Endothelial cell of umbilical vein (primary cell): ENCODE measurements around the gene SNX30. TPM values are rescaled to one million over a fixed set of nuclear protein-coding genes. Genes with fewer than 3 reads are reported as not detected.

Source experiments
- BruUV-seq: library from RNA; stranded (reverse); fragments of 400-500 nt; replicated peaks from 2 replicates; lab custom pipeline; 2021; lab: Mats Ljungman, UMichigan
- CTCF ChIA-PET: fragments of 300-600, 350-600 bp; sonication (Branson Sonifier 250); formaldehyde crosslinking; loops from one replicate; lab custom pipeline; 2021; ENCODE audit warnings: antibody characterized with exemption, inconsistent platforms; lab: Charles Lee
- POLR2A ChIA-PET: fragments of 300-600, 350-600 bp; sonication (Branson Sonifier 250); formaldehyde crosslinking; loops from one replicate; lab custom pipeline; 2021; ENCODE audit warnings: antibody characterized with exemption, inconsistent platforms; lab: Charles Lee
- DNase-seq: peaks from one replicate; pipeline ENCODE4 v3.0.0-alpha.2; 2011; ENCODE audit warnings: low read depth, low spot score
- FAIRE-seq: peaks from 2 replicates; lab custom pipeline; 2011; peaks lifted over from hg19 to GRCh38; lab: Jason Lieb, UNC
- H2AFZ ChIP-seq: 2 replicates; pipeline ENCODE4 v1.6.0; 2012; ENCODE audit warnings: low read depth, low read length, control low read depth, inconsistent platforms
- H3K27ac ChIP-seq: 2 replicates; pipeline ENCODE4 v1.5.1; 2011; ENCODE audit warnings: low read depth, mild to moderate bottlenecking, control low read depth, low read length, moderate library complexity; ENCODE audit not compliant: insufficient read depth
- H3K27me3 ChIP-seq, 2 experiments: 2 replicates each; pipeline versions ENCODE4 v1.6.0 to v1.6.1; 2011; ENCODE audit warnings: low read length in 2 of 2, mixed read lengths in 1 of 2; ENCODE audit not compliant: control insufficient read depth in 2 of 2, insufficient read depth in 2 of 2
- H3K36me3 ChIP-seq, 2 experiments: 2 replicates in 1 of 2; 3 replicates in 1 of 2; pipeline ENCODE4 v1.5.1; 2011; ENCODE audit warnings: low read length in 2 of 2, mild to moderate bottlenecking in 1 of 2, moderate library complexity in 1 of 2; ENCODE audit not compliant: control insufficient read depth in 2 of 2, insufficient read depth in 2 of 2; ENCODE audit errors: extremely low read depth in 1 of 2
- H3K4me1 ChIP-seq: 3 replicates; pipeline ENCODE4 v1.5.1; 2011; ENCODE audit warnings: mild to moderate bottlenecking, low read length; ENCODE audit not compliant: control insufficient read depth, insufficient read depth; ENCODE audit errors: extremely low read depth
- H3K4me2 ChIP-seq: 2 replicates; pipeline ENCODE4 v1.6.1; 2011; ENCODE audit warnings: low read length, control low read depth, mixed read lengths; ENCODE audit not compliant: insufficient read depth
- H3K4me3 ChIP-seq, 3 experiments: fragments of 200-600 bp in 1 of 3; sonication (generic), shearing (Covaris generic) in 1 of 3; replicated peaks in 1 of 3; 2 replicates each; pipeline ENCODE4 v1.5.1; 2011 to 2016; ENCODE audit warnings: control low read depth in 3 of 3, low read length in 3 of 3, mild to moderate bottlenecking in 2 of 3, inconsistent platforms in 1 of 3, low read depth in 1 of 3, moderate library complexity in 1 of 3; ENCODE audit not compliant: insufficient read depth in 1 of 3
- H3K79me2 ChIP-seq: 2 replicates; pipeline ENCODE4 v1.6.0; 2012; ENCODE audit warnings: low read length, inconsistent platforms; ENCODE audit not compliant: control insufficient read depth, insufficient read depth
- H3K9ac ChIP-seq: replicated peaks from 2 replicates; pipeline ENCODE3; 2011; ENCODE audit warnings: low read length, control low read depth; ENCODE audit not compliant: insufficient read depth; ENCODE audit errors: extremely low read depth
- H3K9me1 ChIP-seq: replicated peaks from 3 replicates; pipeline ENCODE4 v1.6.0; 2011; ENCODE audit warnings: mild to moderate bottlenecking, low read length; ENCODE audit not compliant: control insufficient read depth, insufficient read depth; ENCODE audit errors: extremely low read depth
- H3K9me3 ChIP-seq: replicated peaks from 2 replicates; pipeline ENCODE4 v1.5.1; 2012; ENCODE audit warnings: low read length, inconsistent platforms; ENCODE audit not compliant: control insufficient read depth, insufficient read depth
- H4K20me1 ChIP-seq: replicated peaks from 2 replicates; pipeline ENCODE3; 2011; ENCODE audit warnings: mild to moderate bottlenecking, low read length; ENCODE audit not compliant: control insufficient read depth, insufficient read depth; ENCODE audit errors: extremely low read depth
- EZH2 ChIP-seq: IDR thresholded peaks from 2 replicates; pipeline ENCODE4 v1.6.1; 2012; ENCODE audit warnings: borderline replicate concordance, low read depth, mild to moderate bottlenecking, moderate library complexity, low read length, inconsistent platforms; ENCODE audit not compliant: severe bottlenecking
- FOS ChIP-seq: IDR thresholded peaks from 2 replicates; pipeline ENCODE4 v1.6.1; 2011; ENCODE audit warnings: mild to moderate bottlenecking, low read length, moderate library complexity, borderline replicate concordance; ENCODE audit not compliant: insufficient read depth
- GATA2 ChIP-seq: IDR thresholded peaks from 2 replicates; pipeline ENCODE4 v1.7.0; 2011; ENCODE audit warnings: low read depth, mild to moderate bottlenecking, moderate library complexity, mixed read lengths, low read length; ENCODE audit not compliant: insufficient read length, insufficient read depth
- JUN ChIP-seq: IDR thresholded peaks from 2 replicates; pipeline ENCODE4 v1.6.1; 2011; ENCODE audit warnings: borderline replicate concordance, low read depth; ENCODE audit not compliant: insufficient read length, insufficient read depth
- MYC ChIP-seq: IDR thresholded peaks from one replicate; pipeline ENCODE4 v1.6.1; 2011; ENCODE audit warnings: mild to moderate bottlenecking, low read depth, low read length
- POLR2A ChIP-seq: IDR thresholded peaks from 2 replicates; pipeline ENCODE4 v1.6.1; 2012; ENCODE audit warnings: low read depth, mild to moderate bottlenecking, control low read depth, low read length
- POLR2AphosphoS5 ChIP-seq: IDR thresholded peaks from 2 replicates; pipeline ENCODE4 v1.6.1; 2012; ENCODE audit warnings: low read depth, mild to moderate bottlenecking, control low read depth, low read length, moderate library complexity; ENCODE audit not compliant: insufficient read depth
- dilution Hi-C: fragments of 300-500 bp; cut with MboI; formaldehyde crosslinking; loops from one replicate; pipeline ENCODE4 v1.15.0; 2019; ENCODE audit warnings: low sequenced_read_pairs; ENCODE audit not compliant: extremely low pct_ligation_motif_present
- intact Hi-C: fragments of 100-400 bp; cut with micrococcal nuclease; formaldehyde crosslinking; loops from one replicate; pipeline ENCODE4 v1.10.0; 2022
- polyA plus RNA-seq, 4 experiments: library from polyadenylated mRNA; depleted of rRNA in 3 of 4; stranded (reverse) in 3 of 4; unstranded in 1 of 4; fragments of >200 nt; gene quantifications; 2 replicates each; pipeline versions ENCODE4 v1.2.1 to v1.2.3, GENCODE V29; 2011 to 2012; ENCODE audit warnings: missing spikeins in 1 of 4
- total RNA-seq: library from RNA; stranded (reverse); gene quantifications from 2 replicates; pipeline ENCODE4 v1.2.3, GENCODE V29; 2021
- TF ChIP-seq, protein P1 (sequence below), 2 donors: IDR thresholded peaks; 1 replicate in 1 of 2; 2 replicates in 1 of 2; pipeline ENCODE4 v1.5.1; 2011; ENCODE audit warnings: low read length in 2 of 2, mild to moderate bottlenecking in 2 of 2, moderate library complexity in 2 of 2, control low read depth in 1 of 2, inconsistent platforms in 1 of 2, low read depth in 1 of 2; ENCODE audit not compliant: insufficient read depth in 1 of 2; ENCODE audit errors: extremely low read depth in 1 of 2
- TF ChIP-seq, protein P2 (sequence below): IDR thresholded peaks from 2 replicates; pipeline ENCODE4 v1.6.1; 2011; ENCODE audit not compliant: insufficient read depth, insufficient read length

The SNX30 gene
- total and polyA plus RNA-seq, 2 donors (not counting 3 experiments of a cell fraction or from before 2014, with no cell fraction given) = 2.8 to 6.3 TPM

DNA sequence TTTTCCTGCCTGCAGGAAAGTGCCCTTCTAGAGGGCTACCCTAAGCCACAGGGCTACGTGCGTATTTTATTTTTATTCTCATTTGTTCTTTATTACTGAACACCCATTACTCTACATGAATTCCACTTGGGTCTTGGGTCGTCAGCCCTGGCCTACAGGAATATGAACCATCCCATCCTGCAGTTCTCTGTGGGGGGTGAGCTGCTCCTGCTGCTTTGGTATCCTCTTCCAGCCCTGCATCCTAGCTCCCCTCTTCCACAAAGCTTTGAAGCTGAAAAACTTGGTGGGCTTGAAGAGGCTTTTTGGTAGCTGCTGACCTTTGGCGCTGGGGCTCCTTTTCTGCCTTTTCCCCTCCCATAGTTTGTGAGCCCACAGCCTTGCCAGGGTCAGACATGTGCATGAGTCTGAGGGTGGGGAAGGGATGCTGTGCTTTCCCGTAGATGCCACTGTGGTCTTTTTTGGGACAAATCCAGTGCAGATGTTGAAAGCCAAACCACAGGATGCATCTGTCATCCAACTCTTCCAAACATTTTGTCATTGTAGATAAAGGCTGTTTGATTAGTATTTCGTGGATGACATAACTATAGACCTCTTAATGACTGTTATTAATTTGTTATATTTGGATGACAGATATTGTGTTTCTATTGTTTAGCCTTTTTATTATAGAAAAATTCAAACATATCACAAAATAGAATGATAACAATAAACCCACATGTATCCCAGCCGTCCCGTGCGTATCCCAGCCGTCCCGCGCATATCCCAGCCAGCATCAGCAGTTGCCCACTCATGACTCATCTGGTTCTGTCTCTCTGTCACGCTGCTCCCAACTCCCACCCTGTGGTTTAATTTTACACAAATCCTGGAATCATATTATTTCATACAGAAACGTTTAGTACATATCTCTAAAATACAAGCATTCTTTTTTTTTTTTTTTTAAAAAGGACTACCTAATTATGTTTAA, 96.2 kb downstream of the SNX30 start:
- Histone ChIP-seq H3K4me1 (peaks cover 5% of the 10 kb centered on the region), H3K4me2 (no peak overlapping the region), H3K9me1 (no peaks in the 10 kb centered on the region), H3K4me3 (no peak overlapping the region), H3K9me3 (no peaks in the 10 kb centered on the region), H3K9ac (no peak overlapping the region), H3K27me3 (no peaks in the 10 kb centered on the region), H3K79me2 (no peaks in the 10 kb centered on the region), H2AFZ (no peak overlapping the region), H3K36me3 (no peaks in the 10 kb centered on the region), H4K20me1 (no peaks in the 10 kb centered on the region), H3K27ac (no peak overlapping the region)
- ChIA-PET CTCF (interaction anchor here (1.3 to 6.5 kb wide), 5 partner anchors 10 to 58 kb away, joined by 3 to 263 read pairs (median 22); no protein-coding TSS in a partner anchor), POLR2A (no interaction called here)
- TF ChIP-seq GATA2 (no peak), EZH2 (no peak), MYC (no peak), FOS (no peak), POLR2A (no peak), POLR2AphosphoS5 (no peak), JUN (no peak)
- TF ChIP-seq, protein P1, sequence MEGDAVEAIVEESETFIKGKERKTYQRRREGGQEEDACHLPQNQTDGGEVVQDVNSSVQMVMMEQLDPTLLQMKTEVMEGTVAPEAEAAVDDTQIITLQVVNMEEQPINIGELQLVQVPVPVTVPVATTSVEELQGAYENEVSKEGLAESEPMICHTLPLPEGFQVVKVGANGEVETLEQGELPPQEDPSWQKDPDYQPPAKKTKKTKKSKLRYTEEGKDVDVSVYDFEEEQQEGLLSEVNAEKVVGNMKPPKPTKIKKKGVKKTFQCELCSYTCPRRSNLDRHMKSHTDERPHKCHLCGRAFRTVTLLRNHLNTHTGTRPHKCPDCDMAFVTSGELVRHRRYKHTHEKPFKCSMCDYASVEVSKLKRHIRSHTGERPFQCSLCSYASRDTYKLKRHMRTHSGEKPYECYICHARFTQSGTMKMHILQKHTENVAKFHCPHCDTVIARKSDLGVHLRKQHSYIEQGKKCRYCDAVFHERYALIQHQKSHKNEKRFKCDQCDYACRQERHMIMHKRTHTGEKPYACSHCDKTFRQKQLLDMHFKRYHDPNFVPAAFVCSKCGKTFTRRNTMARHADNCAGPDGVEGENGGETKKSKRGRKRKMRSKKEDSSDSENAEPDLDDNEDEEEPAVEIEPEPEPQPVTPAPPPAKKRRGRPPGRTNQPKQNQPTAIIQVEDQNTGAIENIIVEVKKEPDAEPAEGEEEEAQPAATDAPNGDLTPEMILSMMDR (IDR thresholded peaks at IDR 0.05; ENCODE audit: extremely low read depth in 1 of 2, insufficient read depth in 1 of 2, low read depth in 1 of 2, low read length in 2 of 2) = no peak
- TF ChIP-seq, protein P2, sequence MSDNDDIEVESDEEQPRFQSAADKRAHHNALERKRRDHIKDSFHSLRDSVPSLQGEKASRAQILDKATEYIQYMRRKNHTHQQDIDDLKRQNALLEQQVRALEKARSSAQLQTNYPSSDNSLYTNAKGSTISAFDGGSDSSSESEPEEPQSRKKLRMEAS = no peak
- FAIRE-seq (peak; percentile 28), DNase-seq (no peak)
- intact Hi-C loops (no loop called here), dilution Hi-C loops (no loop called here)
- BruUV-seq = no TSS peak
